WI38 (cell line): ENCODE data around the gene LMNA.

ENCODE experiments used
- H3K4me3 ChIP-seq: 2 replicates; pipeline ENCODE4 v1.5.1; 2011; ENCODE audit warnings: low read depth, mild to moderate bottlenecking, control low read depth, low read length
- TF ChIP-seq, protein P1 (sequence below): IDR thresholded peaks from 2 replicates; pipeline ENCODE4 v1.5.1; 2012; ENCODE audit warnings: low read depth, mild to moderate bottlenecking, control low read depth, low read length

The LMNA gene

DNA sequence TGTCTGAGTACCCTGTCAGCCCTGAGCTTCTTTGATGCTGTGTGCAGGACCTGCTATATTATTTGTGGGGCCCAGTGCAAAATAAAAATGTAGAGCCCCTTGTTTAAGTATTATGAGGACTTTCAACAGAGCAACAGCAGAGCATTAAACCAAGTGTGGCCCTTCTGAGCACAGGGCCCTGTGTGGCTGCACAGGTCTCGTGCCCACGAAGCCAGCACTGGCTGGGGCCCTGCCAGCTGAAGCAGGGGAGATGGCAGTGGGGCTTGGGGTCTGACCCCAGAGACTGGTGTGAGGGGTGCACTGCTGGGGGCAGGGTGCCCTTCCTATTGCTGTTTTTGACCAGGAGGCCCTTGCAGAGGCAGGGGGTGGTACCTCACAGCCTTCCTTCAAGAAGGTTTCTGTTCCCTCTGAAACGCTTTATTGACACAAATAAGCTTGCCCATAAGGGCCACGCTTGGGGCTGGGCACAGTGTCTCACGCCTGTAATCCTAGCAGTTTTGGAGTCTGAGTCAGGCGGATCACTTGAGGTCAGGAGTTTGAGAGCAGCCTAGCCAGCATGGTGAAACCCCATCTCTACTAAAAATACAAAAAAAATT lies 36.7 kb downstream of the LMNA start:
- TF ChIP-seq, protein P1, sequence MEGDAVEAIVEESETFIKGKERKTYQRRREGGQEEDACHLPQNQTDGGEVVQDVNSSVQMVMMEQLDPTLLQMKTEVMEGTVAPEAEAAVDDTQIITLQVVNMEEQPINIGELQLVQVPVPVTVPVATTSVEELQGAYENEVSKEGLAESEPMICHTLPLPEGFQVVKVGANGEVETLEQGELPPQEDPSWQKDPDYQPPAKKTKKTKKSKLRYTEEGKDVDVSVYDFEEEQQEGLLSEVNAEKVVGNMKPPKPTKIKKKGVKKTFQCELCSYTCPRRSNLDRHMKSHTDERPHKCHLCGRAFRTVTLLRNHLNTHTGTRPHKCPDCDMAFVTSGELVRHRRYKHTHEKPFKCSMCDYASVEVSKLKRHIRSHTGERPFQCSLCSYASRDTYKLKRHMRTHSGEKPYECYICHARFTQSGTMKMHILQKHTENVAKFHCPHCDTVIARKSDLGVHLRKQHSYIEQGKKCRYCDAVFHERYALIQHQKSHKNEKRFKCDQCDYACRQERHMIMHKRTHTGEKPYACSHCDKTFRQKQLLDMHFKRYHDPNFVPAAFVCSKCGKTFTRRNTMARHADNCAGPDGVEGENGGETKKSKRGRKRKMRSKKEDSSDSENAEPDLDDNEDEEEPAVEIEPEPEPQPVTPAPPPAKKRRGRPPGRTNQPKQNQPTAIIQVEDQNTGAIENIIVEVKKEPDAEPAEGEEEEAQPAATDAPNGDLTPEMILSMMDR, result no peak
- no peak overlapping the region for H3K4me3 ChIP-seq

- TF ChIP-seq, protein P1, result no peak
- H3K4me3 ChIP-seq, result no peak overlapping the region
Observed at GRCh38 chr1:156152628-156153027, 38.1 kb downstream of the LMNA start.

- TF ChIP-seq, protein P1, result no peak
- H3K4me3 ChIP-seq, result no peak within 1 kb of the TSS
Observed at GRCh38 chr1:156153362-156153761, 38.9 kb downstream of the LMNA start, which contains the start of gene SEMA4A. Gene SEMA4A, plus strand, starts transcription at chr1:156153585. Its CDS starts 994 bp downstream, at chr1:156154579.

DNA sequence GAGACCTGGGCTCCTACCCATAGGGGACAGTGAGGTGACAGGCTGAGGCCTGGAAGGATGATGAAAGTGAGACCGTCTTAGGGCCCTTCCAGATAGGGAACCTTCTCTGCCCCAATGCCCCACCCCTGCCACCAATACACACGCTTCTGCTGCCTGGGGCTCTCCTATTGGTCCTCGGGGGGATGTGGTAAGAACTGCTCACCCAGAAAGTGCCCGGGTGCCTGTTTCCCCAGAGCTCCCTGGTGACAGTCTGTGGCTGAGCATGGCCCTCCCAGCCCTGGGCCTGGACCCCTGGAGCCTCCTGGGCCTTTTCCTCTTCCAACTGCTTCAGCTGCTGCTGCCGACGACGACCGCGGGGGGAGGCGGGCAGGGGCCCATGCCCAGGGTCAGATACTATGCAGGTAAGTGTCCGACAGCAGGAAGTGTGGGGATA lies 39.8 kb downstream of the LMNA start:
- TF ChIP-seq, protein P1, result no peak
- H3K4me3 ChIP-seq, result no peak overlapping the region

GRCh38 chr1:156155756-156156510 lies 41.4 kb downstream of the LMNA start:
- H3K4me3 ChIP-seq, result no peak overlapping the region
- TF ChIP-seq, protein P1, result no peak

DNA sequence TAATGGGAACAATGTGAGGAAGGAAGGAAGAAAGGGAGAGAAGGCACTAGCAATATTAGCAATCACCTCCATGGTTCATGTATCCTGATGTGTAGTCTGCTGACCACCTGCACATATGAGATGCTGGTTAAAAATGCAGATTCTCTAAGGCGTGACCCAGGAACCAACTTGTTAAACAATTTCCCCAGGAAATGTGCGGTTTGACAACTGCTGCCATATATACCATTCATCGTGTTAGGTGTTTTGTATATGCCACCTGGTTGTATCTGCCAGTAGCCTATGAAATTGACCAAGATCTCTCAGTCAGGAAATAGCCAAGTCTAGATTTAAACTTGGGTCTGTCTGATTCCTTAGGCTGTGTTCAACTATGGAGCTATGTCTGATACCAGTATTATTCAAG lies 43.0 kb downstream of the LMNA start:
- TF ChIP-seq, protein P1, result no peak

GRCh38 chr1:156157966-156158365 lies 43.5 kb downstream of the LMNA start:
- TF ChIP-seq, protein P1, result no peak
- H3K4me3 ChIP-seq, result no peak overlapping the region

More for the DNA sequence above, 43.0 kb downstream of the LMNA start:
- H3K4me3 ChIP-seq, result no peak overlapping the region
